ENCODE measurements around the gene CCR1. TPM values are rescaled to one million over a fixed set of nuclear protein-coding genes. Genes with fewer than 3 reads are reported as not detected.

The CCR1 gene
- total RNA-seq, 1 donor from 2014 or later: not detected

DNA sequence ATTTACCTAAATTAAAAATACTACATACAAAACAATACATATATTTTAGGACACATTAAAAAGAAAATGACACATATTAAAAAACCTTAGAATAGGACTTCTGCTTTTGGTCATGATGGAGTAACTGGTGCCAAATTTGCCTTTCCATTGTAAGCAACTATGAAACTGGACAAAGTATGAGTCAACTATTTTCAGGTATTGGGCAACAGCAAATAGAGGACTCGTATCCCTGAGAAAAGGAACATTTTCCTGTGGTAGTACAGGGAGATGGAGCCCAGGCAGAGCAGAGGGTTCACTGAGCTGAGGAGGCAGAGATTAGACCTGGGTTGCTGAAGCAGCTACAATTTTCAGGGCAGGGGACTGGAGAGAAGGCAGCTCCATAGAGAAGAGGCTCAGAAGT lies 14.7 kb downstream of the CCR1 start:
- peak; percentile 81 for DNase-seq (ENCODE audit: low read depth)
- Histone ChIP-seq H3K4me3 (ENCODE audit: low read depth, low read length) (no peak overlapping the region), H3K27me3 (ENCODE audit: control insufficient read depth, insufficient read depth, low read length) (no peaks in the 10 kb centered on the region), H3K36me3 (ENCODE audit: control insufficient read depth, insufficient read depth, low read length) (no peaks in the 10 kb centered on the region)
- FAIRE-seq: no peak
- TF ChIP-seq CTCF (IDR thresholded peaks at IDR 0.05; ENCODE audit: insufficient read depth, low read length, severe bottlenecking): no peak

DNA sequence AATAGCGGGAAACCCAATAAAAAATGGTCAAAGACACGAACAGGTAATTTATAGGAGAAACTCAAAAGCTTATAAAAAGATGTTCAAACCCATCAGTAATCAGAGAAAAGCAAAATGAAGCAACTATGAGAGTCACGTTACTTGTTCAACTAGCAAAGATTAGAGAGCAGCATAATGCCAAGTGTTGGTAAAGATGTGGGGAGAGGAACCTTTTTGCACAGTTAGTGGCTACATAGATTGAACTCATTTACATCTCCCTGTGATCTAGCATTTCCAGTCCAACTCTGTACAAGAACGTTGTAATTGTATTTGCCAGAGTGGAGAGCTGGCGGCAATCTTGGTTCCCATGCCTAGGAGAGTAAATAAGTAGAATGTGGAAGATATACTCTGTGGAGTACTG lies 15.2 kb downstream of the CCR1 start:
- FAIRE-seq: no peak

GRCh38 chr3:46191730-46192129 lies 16.4 kb downstream of the CCR1 start:
- no peak for TF ChIP-seq CTCF (IDR thresholded peaks at IDR 0.05; ENCODE audit: insufficient read depth, low read length, severe bottlenecking)
- FAIRE-seq (no peak), DNase-seq (ENCODE audit: low read depth) (no peak)

More for the DNA sequence above, 15.2 kb downstream of the CCR1 start:
- DNase-seq (ENCODE audit: low read depth): no peak
- Histone ChIP-seq H3K36me3 (ENCODE audit: control insufficient read depth, insufficient read depth, low read length) (no peaks in the 10 kb centered on the region), H3K27me3 (ENCODE audit: control insufficient read depth, insufficient read depth, low read length) (no peaks in the 10 kb centered on the region), H3K4me3 (ENCODE audit: low read depth, low read length) (no peak overlapping the region)
- no peak for TF ChIP-seq CTCF (IDR thresholded peaks at IDR 0.05; ENCODE audit: insufficient read depth, low read length, severe bottlenecking)

DNA sequence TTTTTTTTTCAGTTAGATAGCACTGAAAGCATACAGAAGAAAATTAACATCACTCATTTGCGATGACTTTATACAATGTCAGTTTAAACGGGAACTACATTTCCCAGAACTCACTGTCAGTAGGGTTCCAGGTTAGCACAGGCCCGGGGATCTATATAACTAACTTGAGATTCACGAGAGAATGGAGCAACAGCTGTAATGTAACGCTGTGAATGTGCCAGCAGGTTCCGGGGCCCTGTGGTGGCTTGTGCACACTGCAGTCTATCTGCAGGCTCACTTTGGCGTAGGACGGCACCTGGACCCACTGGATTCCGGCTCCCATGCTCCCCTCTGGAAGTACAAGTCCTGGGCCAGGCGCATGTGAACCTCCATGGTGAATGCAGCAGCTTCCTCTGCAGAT lies 19.4 kb downstream of the CCR1 start:
- no peak for TF ChIP-seq CTCF (IDR thresholded peaks at IDR 0.05; ENCODE audit: insufficient read depth, low read length, severe bottlenecking)
- DNase-seq (ENCODE audit: low read depth) (no peak), FAIRE-seq (no peak)
- no peaks in the 10 kb centered on the region for H3K36me3 ChIP-seq (ENCODE audit: control insufficient read depth, insufficient read depth, low read length)
- no peaks in the 10 kb centered on the region for H3K27me3 ChIP-seq (ENCODE audit: control insufficient read depth, insufficient read depth, low read length)
- H3K4me3 ChIP-seq (ENCODE audit: low read depth, low read length): no peak overlapping the region

More at GRCh38 chr3:46191730-46192129, 16.4 kb downstream of the CCR1 start:
- no peaks in the 10 kb centered on the region for H3K36me3 ChIP-seq (ENCODE audit: control insufficient read depth, insufficient read depth, low read length)
- H3K4me3 ChIP-seq (ENCODE audit: low read depth, low read length): no peak overlapping the region
- no peaks in the 10 kb centered on the region for H3K27me3 ChIP-seq (ENCODE audit: control insufficient read depth, insufficient read depth, low read length)

DNA sequence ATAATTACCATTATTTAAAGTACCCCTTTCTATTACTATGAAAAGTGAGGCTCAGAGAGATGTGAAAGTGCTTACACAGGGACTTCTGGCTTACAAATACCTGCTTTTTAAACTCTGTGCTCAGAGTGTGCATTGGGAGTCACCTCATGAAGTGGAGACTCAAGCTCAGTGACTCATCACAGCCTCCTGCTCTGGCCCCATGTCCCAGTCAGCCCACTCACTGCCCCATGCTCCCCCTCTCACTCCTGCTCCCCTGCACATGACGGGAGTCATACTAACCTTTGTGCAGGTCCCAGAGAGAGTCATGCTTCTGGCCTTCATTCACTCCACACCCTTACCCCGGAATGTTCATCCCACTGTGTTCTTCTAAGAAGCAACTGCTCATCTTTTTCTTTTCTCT lies 20.2 kb downstream of the CCR1 start:
- Histone ChIP-seq H3K27me3 (ENCODE audit: control insufficient read depth, insufficient read depth, low read length) (no peaks in the 10 kb centered on the region), H3K4me3 (ENCODE audit: low read depth, low read length) (no peak overlapping the region), H3K36me3 (ENCODE audit: control insufficient read depth, insufficient read depth, low read length) (no peaks in the 10 kb centered on the region)
- FAIRE-seq (no peak), DNase-seq (ENCODE audit: low read depth) (peak; percentile 85)
- no peak for TF ChIP-seq CTCF (IDR thresholded peaks at IDR 0.05; ENCODE audit: insufficient read depth, low read length, severe bottlenecking)

- Histone ChIP-seq H3K27me3 (ENCODE audit: control insufficient read depth, insufficient read depth, low read length) (no peaks in the 10 kb centered on the region), H3K4me3 (ENCODE audit: low read depth, low read length) (no peak overlapping the region), H3K36me3 (ENCODE audit: control insufficient read depth, insufficient read depth, low read length) (no peaks in the 10 kb centered on the region)
- TF ChIP-seq CTCF (IDR thresholded peaks at IDR 0.05; ENCODE audit: insufficient read depth, low read length, severe bottlenecking): no peak
- no peak for FAIRE-seq
- no peak for DNase-seq (ENCODE audit: low read depth)
Observed at GRCh38 chr3:46187341-46187700, 20.8 kb downstream of the CCR1 start.

Data from bronchial epithelial cell (primary cell).